Skeletal muscle cell (primary cell): ENCODE measurements around the gene NMUR2.

Source experiments
- DNase-seq: peaks from one replicate; pipeline ENCODE4 v3.0.0-alpha.2; 2010; ENCODE audit warnings: low read depth
- H3K4me3 ChIP-seq: 2 replicates; pipeline ENCODE4 v1.5.1; 2011; ENCODE audit warnings: low read depth, mild to moderate bottlenecking, control low read depth, low read length, moderate library complexity

NMUR2 gene

DNA sequence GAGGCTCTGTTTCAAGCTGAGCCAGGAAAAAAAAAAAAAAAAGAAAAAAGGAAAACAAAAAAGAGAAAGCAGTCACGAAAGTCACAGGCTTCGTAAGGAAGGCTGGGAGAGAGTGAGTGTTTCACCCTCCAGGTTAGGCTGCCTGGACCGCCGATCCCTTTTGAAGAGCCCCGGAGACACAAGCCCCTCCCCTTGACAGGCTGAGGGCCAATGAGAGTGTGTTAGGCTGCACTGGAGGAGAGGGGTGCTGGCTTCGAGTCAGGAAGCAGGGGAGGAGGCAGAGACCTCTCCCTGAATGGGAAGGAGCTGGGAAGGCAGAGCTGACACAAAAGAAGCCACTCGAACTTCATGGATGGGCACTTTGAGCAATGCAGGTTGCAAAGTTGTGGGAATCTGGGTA lies at the start of gene NMUR2:
Gene NMUR2, minus strand, starts transcription at position 135 of the 400 bp plus-strand sequence. CDS start 166 bp downstream, outside the sequence.
- no peak within 1 kb of the TSS for H3K4me3 ChIP-seq
- DNase-seq: no peak

DNA sequence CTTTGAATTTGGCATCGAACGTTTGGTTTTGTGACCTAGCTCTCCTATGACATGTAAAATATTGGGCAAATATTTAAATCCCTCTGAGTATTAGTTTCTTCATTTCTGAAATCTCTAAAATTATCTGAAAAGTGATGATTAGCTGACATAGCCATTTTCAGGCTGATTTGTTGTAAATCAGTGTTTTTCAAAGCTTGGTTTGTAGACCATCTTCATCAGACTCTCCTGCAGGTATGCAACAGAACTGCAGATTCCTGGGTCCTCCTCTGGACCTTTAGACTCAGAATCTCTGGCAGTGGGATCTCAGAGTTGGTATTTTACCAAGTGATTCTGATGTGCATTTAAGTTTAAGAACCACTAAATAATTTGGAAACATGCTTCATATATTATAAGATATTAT lies 38.9 kb upstream of the NMUR2 start:
- no peak for DNase-seq
- no peak overlapping the region for H3K4me3 ChIP-seq

DNA sequence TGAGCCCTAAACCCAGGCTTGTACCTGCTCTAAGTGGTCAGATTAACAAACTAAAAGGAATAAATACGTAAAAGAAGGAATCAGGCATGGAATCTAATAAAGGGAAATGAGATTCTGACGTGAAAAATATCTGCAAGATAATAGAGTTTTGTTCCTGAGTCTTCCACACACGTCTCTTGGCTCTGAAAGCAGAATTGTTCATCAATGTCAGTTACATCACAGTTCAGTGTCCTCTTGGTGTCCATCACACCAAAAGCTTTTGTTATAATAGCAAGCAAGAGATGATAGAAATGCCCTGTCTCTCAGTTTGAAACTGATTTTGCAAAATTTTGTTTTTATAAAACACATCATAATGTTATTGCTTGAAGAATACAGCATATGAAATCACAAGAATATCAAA lies 34.7 kb upstream of the NMUR2 start:
- DNase-seq: no peak
- no peak overlapping the region for H3K4me3 ChIP-seq

DNA sequence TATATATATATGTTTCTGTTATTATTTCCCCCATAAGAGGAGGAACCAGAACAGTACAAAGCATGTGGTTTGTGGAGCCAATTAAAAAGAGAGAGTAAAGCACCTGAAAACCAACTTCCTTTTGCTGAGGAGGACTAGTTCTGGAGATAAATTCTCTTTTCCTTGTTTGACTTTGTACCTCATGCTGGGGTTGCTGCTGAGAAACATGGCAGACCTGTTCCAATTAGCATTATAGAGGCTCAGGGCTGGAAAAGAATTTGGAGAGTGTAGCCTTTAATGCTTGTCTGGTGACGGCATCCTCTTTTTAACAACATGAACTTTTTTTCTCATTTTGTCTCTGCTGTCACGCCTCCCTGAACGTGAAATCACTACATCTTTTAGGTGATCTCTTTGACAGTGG lies 32.8 kb upstream of the NMUR2 start:
- no peak overlapping the region for H3K4me3 ChIP-seq
- DNase-seq: no peak

GRCh38 chr5:152427721-152428120 lies 22.6 kb upstream of the NMUR2 start:
- no peak for DNase-seq

GRCh38 chr5:152425083-152425482 lies 20.0 kb upstream of the NMUR2 start:
- H3K4me3 ChIP-seq: no peak overlapping the region
- no peak for DNase-seq

More at GRCh38 chr5:152427721-152428120, 22.6 kb upstream of the NMUR2 start:
- no peak overlapping the region for H3K4me3 ChIP-seq

DNA sequence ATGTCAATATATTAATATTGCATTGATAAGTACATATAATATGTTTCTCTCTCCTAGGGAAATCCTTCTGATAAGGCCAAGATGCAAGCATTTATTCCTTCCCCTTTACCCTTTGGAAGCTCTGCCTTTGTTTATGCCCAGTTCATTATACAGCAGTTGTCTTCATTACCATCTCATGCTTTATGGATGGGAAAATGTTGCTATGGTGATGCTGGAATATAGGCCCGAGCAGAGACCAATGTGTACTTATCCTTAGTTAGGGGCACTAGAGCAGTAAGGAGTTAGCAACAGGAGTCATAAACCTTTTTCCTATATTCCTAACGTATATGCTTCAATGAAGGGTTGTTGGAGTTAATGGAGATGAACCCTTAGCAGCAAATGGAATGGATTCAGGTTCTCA lies 19.4 kb upstream of the NMUR2 start:
- H3K4me3 ChIP-seq: no peak overlapping the region

DNA sequence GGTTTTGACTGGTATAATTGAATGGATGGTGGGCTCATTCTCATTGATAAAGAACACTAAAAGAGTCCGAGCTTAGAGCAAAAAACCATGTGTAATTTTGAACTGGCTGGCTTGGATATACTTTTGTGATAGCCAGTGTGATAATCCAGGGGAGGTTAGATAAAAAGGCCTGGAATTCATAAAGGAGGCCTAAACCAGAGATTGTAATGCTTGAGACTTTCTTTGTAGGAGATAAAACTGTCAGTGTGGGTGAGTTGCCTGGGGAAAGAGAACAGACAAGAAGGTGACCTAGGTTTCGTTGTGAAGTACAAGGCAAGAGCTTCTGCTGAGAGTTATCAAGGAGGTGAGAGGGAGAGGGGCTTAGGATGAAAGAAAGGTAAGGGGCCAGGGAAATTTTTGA lies 17.0 kb upstream of the NMUR2 start:
- no peak overlapping the region for H3K4me3 ChIP-seq
- DNase-seq: no peak

More for the DNA sequence above, 19.4 kb upstream of the NMUR2 start:
- no peak for DNase-seq

GRCh38 chr5:152412129-152412528 lies 7.0 kb upstream of the NMUR2 start:
- H3K4me3 ChIP-seq: no peak overlapping the region
- DNase-seq: no peak

GRCh38 chr5:152406082-152406481 lies 1.0 kb upstream of the NMUR2 start:
- DNase-seq: no peak
- no peak overlapping the region for H3K4me3 ChIP-seq

- no peak for DNase-seq
- H3K4me3 ChIP-seq: no peak overlapping the region
Measured at GRCh38 chr5:152404494-152404893, 585 bp downstream of the NMUR2 start.

- no peak for DNase-seq
- no peak overlapping the region for H3K4me3 ChIP-seq
Measured at GRCh38 chr5:152403046-152403445, 2.0 kb downstream of the NMUR2 start.

- DNase-seq: no peak
Measured at GRCh38 chr5:152400846-152401245, 4.2 kb downstream of the NMUR2 start.

GRCh38 chr5:152397581-152397980 lies 7.5 kb downstream of the NMUR2 start:
- no peak for DNase-seq
- H3K4me3 ChIP-seq: no peak overlapping the region

More at GRCh38 chr5:152400846-152401245, 4.2 kb downstream of the NMUR2 start:
- H3K4me3 ChIP-seq: no peak overlapping the region

DNA sequence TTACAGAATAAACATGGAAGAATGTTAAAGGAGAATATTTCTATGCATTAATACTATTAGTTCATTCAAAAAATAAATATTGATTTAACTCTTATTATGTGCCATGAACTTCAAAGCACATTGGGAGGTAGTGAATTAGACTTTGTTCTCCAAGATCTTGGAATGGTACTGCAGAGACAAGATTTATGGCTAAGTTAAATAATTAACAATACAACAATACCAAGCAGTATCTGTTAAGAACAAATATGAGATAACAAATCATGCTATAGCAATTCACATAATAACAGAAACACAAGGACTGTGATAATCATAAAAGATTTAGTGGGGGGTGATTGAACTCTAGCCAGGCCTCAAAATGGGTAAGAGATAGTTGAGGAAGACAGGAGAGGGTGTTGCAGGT lies 11.6 kb downstream of the NMUR2 start:
- DNase-seq: no peak
- no peak overlapping the region for H3K4me3 ChIP-seq

- no peak for DNase-seq
Measured at GRCh38 chr5:152389208-152389849, 15.8 kb downstream of the NMUR2 start.

GRCh38 chr5:152388610-152389009 lies 16.5 kb downstream of the NMUR2 start:
- no peak overlapping the region for H3K4me3 ChIP-seq
- no peak for DNase-seq

More at GRCh38 chr5:152389208-152389849, 15.8 kb downstream of the NMUR2 start:
- no peak overlapping the region for H3K4me3 ChIP-seq

DNA sequence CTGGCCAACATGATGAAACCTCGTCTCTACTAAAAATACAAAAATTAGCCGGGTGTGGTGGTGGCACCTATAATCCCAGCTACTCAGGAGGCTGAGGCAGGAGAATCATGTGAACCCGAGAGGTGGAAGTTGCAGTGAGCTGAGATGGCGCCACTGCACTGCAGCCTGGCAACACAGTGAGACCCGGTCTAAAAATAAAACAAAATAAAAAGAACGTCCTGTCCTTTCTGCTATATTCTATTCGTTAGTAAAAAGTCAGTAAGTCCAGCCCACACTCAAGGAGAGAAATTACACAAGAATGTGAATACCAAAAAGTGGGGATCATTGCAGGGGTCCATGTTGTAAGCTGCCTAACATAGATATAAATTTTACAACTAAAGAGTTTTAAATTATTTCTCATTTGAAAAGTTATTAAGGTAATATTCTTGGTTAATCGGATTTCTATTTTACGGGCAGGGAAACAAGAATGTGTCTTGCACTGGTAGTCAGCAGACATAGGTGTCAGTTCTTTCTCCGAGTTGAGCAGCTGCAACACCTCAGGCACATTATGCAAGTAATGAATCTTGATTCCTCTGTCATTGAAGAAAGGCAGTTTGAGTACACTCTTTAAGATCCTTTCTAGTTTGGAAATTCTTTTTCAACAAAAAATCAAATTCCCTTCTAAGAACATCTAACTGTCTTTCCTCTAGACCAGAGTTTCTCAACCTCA lies 24.5 kb downstream of the NMUR2 start:
- no peak for DNase-seq
- H3K4me3 ChIP-seq: no peak overlapping the region

- DNase-seq: no peak
- H3K4me3 ChIP-seq: no peak overlapping the region
Measured at GRCh38 chr5:152379331-152379730, 25.7 kb downstream of the NMUR2 start.

- no peak for DNase-seq
- H3K4me3 ChIP-seq: no peak overlapping the region
Measured at GRCh38 chr5:152378730-152379129, 26.3 kb downstream of the NMUR2 start.

- H3K4me3 ChIP-seq: no peak overlapping the region
- DNase-seq: no peak
Measured at GRCh38 chr5:152376886-152377285, 28.2 kb downstream of the NMUR2 start.
